ENCODE data around the gene GPRC5C. TPM values are rescaled to one million over a fixed set of nuclear protein-coding genes. Genes with fewer than 3 reads are reported as not detected.

The GPRC5C gene
- total and polyA plus RNA-seq, 9 of the 15 experiments (the other 6 are each of a cell fraction or from before 2014, with no cell fraction given), result 0.28 to 9.0 (median 4.1) TPM

- no peak for TF ChIP-seq ATF1 (CRISPR knock-in tag; IDR thresholded peaks at IDR 0.05)
- TF ChIP-seq ATF1 (tag; IDR thresholded peaks at IDR 0.05), result no peak
- TF ChIP-seq ZBTB40 (IDR thresholded peaks at IDR 0.05), result no peak
- no peak for TF ChIP-seq ZBTB40 (CRISPR knock-in tag; IDR thresholded peaks at IDR 0.05)
- no peak for TF ChIP-seq ZBTB11 (CRISPR knock-in tag; IDR thresholded peaks at IDR 0.05)
- no peak for TF ChIP-seq CTBP1 (IDR thresholded peaks at IDR 0.05; ENCODE audit: borderline replicate concordance)
- TF ChIP-seq ZNF277 (CRISPR knock-in tag; IDR thresholded peaks at IDR 0.05; ENCODE audit: borderline replicate concordance), result no peak
- TF ChIP-seq ZNF316 (IDR thresholded peaks at IDR 0.05), result peak; percentile 59
- no peak for TF ChIP-seq NCOA6 (IDR thresholded peaks at IDR 0.05)
- peak; percentile 44 for TF ChIP-seq MAFG (tag; conservative IDR thresholded peaks at IDR 0.05)
- TF ChIP-seq PREB (CRISPR knock-in tag; IDR thresholded peaks at IDR 0.05), result no peak
- TF ChIP-seq PHF21A (IDR thresholded peaks at IDR 0.05; ENCODE audit: borderline replicate concordance, low read depth), result no peak
Observed at GRCh38 chr17:74424117-74424516, 7.8 kb upstream of the GPRC5C start (continued).
